ENCODE data around the gene SLAMF8.

DNA sequence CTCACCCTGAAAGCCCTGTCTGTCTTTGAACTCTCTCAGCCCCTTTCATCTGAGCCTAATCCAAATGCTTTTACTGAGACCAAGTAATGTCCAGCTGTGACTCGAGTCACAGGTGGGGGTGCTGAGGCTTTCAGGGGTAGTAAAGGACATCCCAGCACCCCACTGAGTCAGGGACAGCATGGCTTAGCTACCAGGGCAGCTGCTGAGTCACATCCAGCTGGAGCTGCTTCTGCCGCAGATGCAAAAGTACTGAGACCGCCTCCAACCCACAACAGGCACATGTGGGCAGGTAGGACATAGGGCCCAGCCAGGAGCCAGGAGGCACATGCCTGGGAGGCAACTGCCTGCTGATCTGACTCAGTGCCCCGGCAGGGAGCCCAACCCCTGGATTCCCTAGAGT lies 42.5 kb downstream of the SLAMF8 start:
- TF ChIP-seq, protein P1, sequence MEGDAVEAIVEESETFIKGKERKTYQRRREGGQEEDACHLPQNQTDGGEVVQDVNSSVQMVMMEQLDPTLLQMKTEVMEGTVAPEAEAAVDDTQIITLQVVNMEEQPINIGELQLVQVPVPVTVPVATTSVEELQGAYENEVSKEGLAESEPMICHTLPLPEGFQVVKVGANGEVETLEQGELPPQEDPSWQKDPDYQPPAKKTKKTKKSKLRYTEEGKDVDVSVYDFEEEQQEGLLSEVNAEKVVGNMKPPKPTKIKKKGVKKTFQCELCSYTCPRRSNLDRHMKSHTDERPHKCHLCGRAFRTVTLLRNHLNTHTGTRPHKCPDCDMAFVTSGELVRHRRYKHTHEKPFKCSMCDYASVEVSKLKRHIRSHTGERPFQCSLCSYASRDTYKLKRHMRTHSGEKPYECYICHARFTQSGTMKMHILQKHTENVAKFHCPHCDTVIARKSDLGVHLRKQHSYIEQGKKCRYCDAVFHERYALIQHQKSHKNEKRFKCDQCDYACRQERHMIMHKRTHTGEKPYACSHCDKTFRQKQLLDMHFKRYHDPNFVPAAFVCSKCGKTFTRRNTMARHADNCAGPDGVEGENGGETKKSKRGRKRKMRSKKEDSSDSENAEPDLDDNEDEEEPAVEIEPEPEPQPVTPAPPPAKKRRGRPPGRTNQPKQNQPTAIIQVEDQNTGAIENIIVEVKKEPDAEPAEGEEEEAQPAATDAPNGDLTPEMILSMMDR (IDR thresholded peaks at IDR 0.05; ENCODE audit: low read depth, low read length), result no peak
- TF ChIP-seq POLR2A (IDR thresholded peaks at IDR 0.05; ENCODE audit: extremely low read depth, insufficient read length) (no peak), MYC (IDR thresholded peaks at IDR 0.05; ENCODE audit: low read depth, low read length) (no peak)
- TF ChIP-seq, protein P2, sequence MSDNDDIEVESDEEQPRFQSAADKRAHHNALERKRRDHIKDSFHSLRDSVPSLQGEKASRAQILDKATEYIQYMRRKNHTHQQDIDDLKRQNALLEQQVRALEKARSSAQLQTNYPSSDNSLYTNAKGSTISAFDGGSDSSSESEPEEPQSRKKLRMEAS (IDR thresholded peaks at IDR 0.05; ENCODE audit: low read depth, low read length), result no peak

All from NB4 (cell line).